Karpas-422 (cell line): ENCODE measurements around the gene H6PD. TPM values are rescaled to one million over a fixed set of nuclear protein-coding genes. Genes with fewer than 3 reads are reported as not detected.

Experiments
- DNase-seq: peaks from one replicate; pipeline ENCODE4 v3.0.0-alpha.2; 2015
- H2AFZ ChIP-seq: fragments of 200-600 bp; sonication (generic); 2 replicates; pipeline ENCODE4 v1.6.1; 2014; ENCODE audit warnings: antibody characterized with exemption, low read length, mixed read lengths
- H3K27ac ChIP-seq: fragments of 200-600 bp; sonication (generic); 2 replicates; pipeline ENCODE4 v1.5.1; 2014; ENCODE audit warnings: mild to moderate bottlenecking, low read length, moderate library complexity
- H3K27me3 ChIP-seq: fragments of 200-600 bp; sonication (generic); 2 replicates; pipeline ENCODE4 v1.6.1; 2014; ENCODE audit warnings: low read length, mixed read lengths
- H3K36me3 ChIP-seq: fragments of 200-600 bp; sonication (generic); 2 replicates; pipeline ENCODE4 v1.6.1; 2014; ENCODE audit warnings: low read length, mixed read lengths; ENCODE audit not compliant: insufficient read depth
- H3K4me1 ChIP-seq: fragments of 200-600 bp; sonication (generic); 2 replicates; pipeline ENCODE4 v1.6.1; 2014; ENCODE audit warnings: mild to moderate bottlenecking, low read length, mixed read lengths
- H3K4me2 ChIP-seq: fragments of 200-600 bp; sonication (generic); 2 replicates; pipeline ENCODE4 v1.6.1; 2014; ENCODE audit warnings: low read length, low read depth, mild to moderate bottlenecking; ENCODE audit not compliant: poor library complexity, severe bottlenecking
- H3K4me3 ChIP-seq: fragments of 200-600 bp; sonication (generic); 2 replicates; pipeline ENCODE4 v1.5.1; 2014; ENCODE audit warnings: mild to moderate bottlenecking, antibody characterized with exemption, low read length, mixed read lengths
- H3K79me2 ChIP-seq: fragments of 200-600 bp; sonication (generic); 2 replicates; pipeline ENCODE4 v1.6.1; 2014; ENCODE audit warnings: mild to moderate bottlenecking, low read length, mixed read lengths
- H3K9ac ChIP-seq: fragments of 200-600 bp; sonication (generic); 2 replicates; pipeline ENCODE4 v1.6.0; 2014; ENCODE audit warnings: low read length
- H3K9me2 ChIP-seq: fragments of 200-600 bp; sonication (generic), shearing (Covaris generic); replicated peaks from 2 replicates; pipeline ENCODE4 v1.6.0; 2014; ENCODE audit warnings: mild to moderate bottlenecking, low read length, moderate library complexity; ENCODE audit not compliant: insufficient read depth
- H3K9me3 ChIP-seq: fragments of 300-700, 200-600 bp; sonication (generic); 2 replicates; pipeline ENCODE4 v1.6.1; 2014; ENCODE audit warnings: low read length, mixed read lengths
- H4K20me1 ChIP-seq: fragments of 200-600 bp; sonication (generic); 2 replicates; pipeline ENCODE4 v1.6.1; 2014; ENCODE audit warnings: mild to moderate bottlenecking, antibody characterized with exemption, low read length, low read depth; ENCODE audit not compliant: insufficient read depth
- total RNA-seq: library from RNA; depleted of rRNA; stranded (reverse); fragments of >200 nt; shearing (Covaris generic); gene quantifications from 2 replicates; pipeline ENCODE4 v1.2.3, GENCODE V29; 2014; ENCODE audit warnings: low replicate concordance

The H6PD gene
- total RNA-seq, 1 experiment from 2014 or later, result 21.3 TPM

- H4K20me1 ChIP-seq, result 0 out of 2 replicates have a peak, but pooled peaks cover 4% of the 10 kb centered on the region
- no peak overlapping the region for H3K27ac ChIP-seq
- H3K4me1 ChIP-seq, result no peaks in the 10 kb centered on the region
- DNase-seq, result no peak
- H3K9me3 ChIP-seq, result no peaks in the 10 kb centered on the region
- H2AFZ ChIP-seq, result no peak overlapping the region
- no peaks in the 10 kb centered on the region for H3K79me2 ChIP-seq
- no peaks in the 10 kb centered on the region for H3K36me3 ChIP-seq
- no peak overlapping the region for H3K4me2 ChIP-seq
- no peaks in the 10 kb centered on the region for H3K9me2 ChIP-seq
- no peak overlapping the region for H3K4me3 ChIP-seq
- H3K9ac ChIP-seq, result no peak overlapping the region
- no peaks in the 10 kb centered on the region for H3K27me3 ChIP-seq
These were observed 77.7 kb downstream of the H6PD start for GRCh38 chr1:9312168-9312720.

- H3K4me2 ChIP-seq, result no peak overlapping the region
- no peak overlapping the region for H3K4me3 ChIP-seq
- no peaks in the 10 kb centered on the region for H3K9me2 ChIP-seq
- H3K36me3 ChIP-seq, result no peaks in the 10 kb centered on the region
- H3K27ac ChIP-seq, result no peak overlapping the region
- H3K9ac ChIP-seq, result no peak overlapping the region
- H2AFZ ChIP-seq, result no peak overlapping the region
- no peaks in the 10 kb centered on the region for H3K27me3 ChIP-seq
- no peaks in the 10 kb centered on the region for H3K9me3 ChIP-seq
- peaks cover 5% of the 10 kb centered on the region; the same call in 1 of the 2 replicates for H3K4me1 ChIP-seq
- no peak for DNase-seq
- H3K79me2 ChIP-seq, result no peaks in the 10 kb centered on the region
- H4K20me1 ChIP-seq, result no peaks in the 10 kb centered on the region
These were observed 79.0 kb downstream of the H6PD start for GRCh38 chr1:9313576-9313975.

- no peak for DNase-seq
- Histone ChIP-seq H3K9me2 (no peaks in the 10 kb centered on the region), H3K27me3 (no peaks in the 10 kb centered on the region), H3K9ac (no peak overlapping the region), H3K4me3 (no peak overlapping the region), H3K79me2 (no peaks in the 10 kb centered on the region), H3K9me3 (no peaks in the 10 kb centered on the region), H3K36me3 (no peaks in the 10 kb centered on the region), H2AFZ (no peak overlapping the region), H4K20me1 (no peaks in the 10 kb centered on the region), H3K4me1 (peaks cover 5% of the 10 kb centered on the region; the same call in 1 of the 2 replicates), H3K4me2 (no peak overlapping the region), H3K27ac (no peak overlapping the region)
These were observed 79.5 kb downstream of the H6PD start for GRCh38 chr1:9314111-9314510.

- Histone ChIP-seq H2AFZ (no peak overlapping the region), H3K27me3 (no peaks in the 10 kb centered on the region), H3K27ac (no peak overlapping the region), H3K9ac (no peak overlapping the region), H3K9me3 (no peaks in the 10 kb centered on the region), H3K4me1 (peaks cover 10% of the 10 kb centered on the region), H3K9me2 (no peaks in the 10 kb centered on the region), H3K36me3 (no peaks in the 10 kb centered on the region), H3K79me2 (no peaks in the 10 kb centered on the region), H3K4me2 (no peak overlapping the region), H4K20me1 (no peaks in the 10 kb centered on the region), H3K4me3 (no peak overlapping the region)
- no peak for DNase-seq
These were observed 80.3 kb downstream of the H6PD start for GRCh38 chr1:9314711-9315379.

DNA sequence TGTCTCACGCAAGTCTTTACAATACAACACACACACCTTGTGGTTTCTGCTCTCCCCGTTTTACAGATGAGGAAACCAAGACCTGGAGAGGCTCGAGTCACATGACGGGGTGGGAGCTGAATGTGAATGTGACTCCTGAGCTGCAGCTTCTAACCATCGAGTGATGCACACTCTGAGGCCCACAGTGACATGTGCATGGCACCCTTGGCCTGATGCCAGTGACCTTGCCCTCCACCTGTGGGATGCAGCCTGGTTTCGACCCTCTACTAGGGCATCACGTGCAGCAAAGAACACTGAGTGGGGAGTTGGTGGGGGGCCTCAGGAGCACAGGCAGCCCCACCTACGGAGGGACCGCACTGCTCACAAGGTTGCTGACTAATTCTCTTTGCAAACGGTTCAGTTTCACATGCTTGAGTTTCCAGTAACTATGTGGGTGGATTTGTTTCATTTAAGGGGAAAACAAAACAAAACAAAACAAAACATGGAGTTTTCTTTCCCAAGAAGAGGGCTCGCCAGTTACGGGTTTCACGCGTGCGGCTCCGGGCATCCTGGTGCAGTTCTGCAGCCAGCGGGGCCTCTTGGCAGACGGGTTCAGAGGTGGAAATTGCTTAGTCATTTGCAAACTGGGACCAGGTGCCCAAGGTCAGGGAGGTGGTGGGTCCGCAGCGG lies 81.0 kb downstream of the H6PD start:
- Histone ChIP-seq H3K4me1 (peaks cover 15% of the 10 kb centered on the region), H3K4me3 (no peak overlapping the region), H3K27ac (no peak overlapping the region), H3K4me2 (no peak overlapping the region), H3K9me2 (no peaks in the 10 kb centered on the region), H3K27me3 (no peaks in the 10 kb centered on the region), H3K9ac (no peak overlapping the region), H4K20me1 (no peaks in the 10 kb centered on the region), H3K9me3 (no peaks in the 10 kb centered on the region), H3K79me2 (no peaks in the 10 kb centered on the region), H2AFZ (no peak overlapping the region), H3K36me3 (no peaks in the 10 kb centered on the region)
- DNase-seq, result no peak

DNA sequence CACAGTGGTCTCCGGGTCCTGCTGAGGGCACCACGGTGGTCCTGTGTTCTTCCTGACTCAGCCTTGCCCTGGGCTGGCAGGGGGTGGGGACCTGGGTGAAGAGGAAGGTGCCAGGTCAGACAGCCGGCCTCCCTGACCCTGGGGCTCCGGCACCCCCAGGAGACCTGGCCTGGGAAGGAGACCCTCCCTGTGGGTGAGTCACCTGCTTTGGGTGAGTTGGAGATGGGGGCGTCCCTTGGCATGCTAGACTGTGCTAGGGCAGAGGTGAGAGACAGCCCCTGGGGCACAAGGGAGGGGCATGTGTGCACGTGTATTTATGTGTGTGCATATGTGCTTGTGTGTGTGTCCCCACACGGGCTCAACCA lies 81.5 kb downstream of the H6PD start:
- Histone ChIP-seq H3K36me3 (no peaks in the 10 kb centered on the region), H3K79me2 (no peaks in the 10 kb centered on the region), H3K9me2 (no peaks in the 10 kb centered on the region), H3K4me2 (no peak overlapping the region), H3K9ac (no peak overlapping the region), H3K9me3 (no peaks in the 10 kb centered on the region), H3K4me3 (no peak overlapping the region), H3K4me1 (peaks cover 15% of the 10 kb centered on the region), H2AFZ (no peak overlapping the region), H4K20me1 (no peaks in the 10 kb centered on the region), H3K27ac (no peak overlapping the region), H3K27me3 (no peaks in the 10 kb centered on the region)
- no peak for DNase-seq

- Histone ChIP-seq H4K20me1 (no peaks in the 10 kb centered on the region), H3K4me1 (peaks cover 15% of the 10 kb centered on the region), H3K79me2 (no peaks in the 10 kb centered on the region), H3K27me3 (no peaks in the 10 kb centered on the region), H3K9me2 (no peaks in the 10 kb centered on the region), H3K36me3 (no peaks in the 10 kb centered on the region), H2AFZ (no peak overlapping the region), H3K4me3 (no peak overlapping the region), H3K27ac (no peak overlapping the region), H3K4me2 (no peak overlapping the region), H3K9ac (no peak overlapping the region), H3K9me3 (no peaks in the 10 kb centered on the region)
- DNase-seq, result no peak
These were observed 81.9 kb downstream of the H6PD start for GRCh38 chr1:9316512-9316911.

DNA sequence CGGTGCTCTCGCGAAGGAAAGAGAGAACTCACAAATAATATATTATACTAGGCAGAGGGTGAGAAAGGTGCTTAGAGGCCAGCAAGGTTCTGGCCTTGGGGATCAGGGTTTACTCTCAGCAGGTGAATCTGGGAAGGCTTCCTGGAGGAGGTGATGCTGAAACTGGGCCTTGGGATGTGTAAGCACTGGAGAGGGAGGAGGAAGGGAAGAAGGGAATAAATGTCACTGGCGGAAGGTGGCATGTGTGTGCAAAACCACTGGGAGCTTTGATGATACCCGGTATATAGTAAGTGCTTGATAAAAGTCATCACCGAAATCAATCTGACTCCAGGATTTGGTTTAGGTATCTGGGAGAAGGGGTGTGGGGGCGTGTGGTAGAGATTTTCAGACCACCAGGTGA lies 82.5 kb downstream of the H6PD start:
- no peaks in the 10 kb centered on the region for H3K9me2 ChIP-seq
- H2AFZ ChIP-seq, result no peak overlapping the region
- no peak overlapping the region for H3K4me3 ChIP-seq
- H3K27me3 ChIP-seq, result no peaks in the 10 kb centered on the region
- H3K9ac ChIP-seq, result no peak overlapping the region
- H3K36me3 ChIP-seq, result no peaks in the 10 kb centered on the region
- H3K4me2 ChIP-seq, result no peak overlapping the region
- no peaks in the 10 kb centered on the region for H3K9me3 ChIP-seq
- peaks cover 15% of the 10 kb centered on the region for H3K4me1 ChIP-seq
- H3K79me2 ChIP-seq, result no peaks in the 10 kb centered on the region
- DNase-seq, result no peak
- H4K20me1 ChIP-seq, result no peaks in the 10 kb centered on the region
- H3K27ac ChIP-seq, result no peak overlapping the region
